GM23248 (cell line): ENCODE measurements around the gene VKORC1. TPM values are rescaled to one million over a fixed set of nuclear protein-coding genes. Genes with fewer than 3 reads are reported as not detected.
A peak's percentile ranks its signal among the peaks of the same experiment; 100 is the strongest.

ENCODE experiments used
- DNase-seq: peaks from one replicate; pipeline ENCODE4 v3.0.0-alpha.2; 2015
- H2AFZ ChIP-seq: fragments of 200-600 bp; sonication (generic); 2 replicates; pipeline ENCODE4 v1.6.1; 2016; ENCODE audit warnings: antibody characterized with exemption
- H3F3A ChIP-seq: fragments of 200-600 bp; sonication (generic); 2 replicates; pipeline ENCODE4 v1.6.1; 2016; ENCODE audit warnings: mild to moderate bottlenecking, antibody characterized with exemption, mixed run types; ENCODE audit not compliant: insufficient read depth
- H3K27ac ChIP-seq: fragments of 200-600 bp; sonication (generic); 2 replicates; pipeline ENCODE4 v1.5.1; 2016; ENCODE audit warnings: mild to moderate bottlenecking
- H3K27me3 ChIP-seq: fragments of 200-600 bp; sonication (generic); replicated peaks from 2 replicates; pipeline ENCODE4 v1.6.1; 2016; ENCODE audit warnings: mild to moderate bottlenecking; ENCODE audit not compliant: insufficient read depth
- H3K36me3 ChIP-seq: fragments of 200-600 bp; sonication (generic); 2 replicates; pipeline ENCODE4 v1.6.1; 2016; ENCODE audit warnings: low read depth, mild to moderate bottlenecking
- H3K4me1 ChIP-seq: fragments of 200-600 bp; sonication (generic); 2 replicates; pipeline ENCODE4 v1.6.1; 2016; ENCODE audit warnings: mild to moderate bottlenecking; ENCODE audit not compliant: insufficient read depth
- H3K4me2 ChIP-seq: fragments of 200-600 bp; sonication (generic); one replicate; pipeline ENCODE4 v1.6.1; 2016; ENCODE audit warnings: mild to moderate bottlenecking; ENCODE audit not compliant: unreplicated experiment
- H3K4me3 ChIP-seq: fragments of 200-600 bp; sonication (generic); 2 replicates; pipeline ENCODE4 v1.5.1; 2016; ENCODE audit warnings: mild to moderate bottlenecking
- H3K79me2 ChIP-seq: fragments of 200-600 bp; sonication (generic); 2 replicates; pipeline ENCODE4 v1.6.1; 2016; ENCODE audit warnings: mild to moderate bottlenecking; ENCODE audit not compliant: insufficient read depth
- H3K9ac ChIP-seq: fragments of 200-600 bp; sonication (generic); 2 replicates; pipeline ENCODE4 v1.6.1; 2016; ENCODE audit warnings: mild to moderate bottlenecking
- H3K9me2 ChIP-seq: fragments of 200-600 bp; sonication (generic); 2 replicates; pipeline ENCODE4 v1.6.1; 2016; ENCODE audit warnings: mixed run types, mild to moderate bottlenecking, moderate library complexity; ENCODE audit not compliant: insufficient read depth
- H3K9me3 ChIP-seq: fragments of 200-600 bp; sonication (generic); one replicate; pipeline ENCODE4 v1.6.1; 2017; ENCODE audit warnings: low read depth
- H4K20me1 ChIP-seq: fragments of 200-600 bp; sonication (generic); 2 replicates; pipeline ENCODE4 v1.6.0; 2016; ENCODE audit not compliant: insufficient read depth
- EZH2 ChIP-seq: fragments of 200-600 bp; sonication (generic); IDR thresholded peaks from 2 replicates; pipeline ENCODE4 v1.6.1; 2018; ENCODE audit warnings: antibody characterized with exemption, mild to moderate bottlenecking; ENCODE audit not compliant: insufficient read depth, poor library complexity, severe bottlenecking
- EZH2phosphoT487 ChIP-seq: fragments of 200-600 bp; sonication (generic); IDR thresholded peaks from 2 replicates; pipeline ENCODE4 v1.6.1; 2018; ENCODE audit warnings: antibody characterized with exemption, moderate library complexity, mild to moderate bottlenecking, low read depth; ENCODE audit not compliant: insufficient read depth
- WGBS, 2 experiments: methylation state at CpG; one replicate each; pipeline ENCODE4 v1.1.6; 2015 to 2017; ENCODE audit warnings: low lambda C conversion rate in 2 of 2, low coverage in 1 of 2; ENCODE audit errors: missing lambda C conversion rate in 2 of 2; 5-methylcytosine and 5-hydroxymethylcytosine counted together
- in situ Hi-C: fragments of 300-500 bp; cut with MboI; formaldehyde crosslinking; loops from 2 replicates; pipeline ENCODE4 v1.15.0; 2020
- polyA plus RNA-seq: library from polyadenylated mRNA; unstranded; fragments of >200 nt; fragmentation: Nextera tagmentation; extraction: Ambion mirVana; gene quantifications from 2 replicates; pipeline ENCODE4 v1.2.1, GENCODE V29; 2016
- total RNA-seq: library from RNA; depleted of rRNA; stranded (reverse); fragments of >200 nt; shearing (Covaris generic); gene quantifications from 2 replicates; pipeline ENCODE4 v1.2.3, GENCODE V29; 2014

VKORC1 gene
- total and polyA plus RNA-seq, 2 experiments from 2014 or later: 480 to 535 TPM

GRCh38 chr16:31052114-31052513, 42.5 kb downstream of the VKORC1 start:
- Histone ChIP-seq H3K4me3 (no peak overlapping the region), H3K4me2 (peak overlapping the region; percentile 29), H3K27ac (peak overlapping the region; percentile 86), H3K9me3 (no peaks in the 10 kb centered on the region), H3K79me2 (no peaks in the 10 kb centered on the region), H3K36me3 (no peaks in the 10 kb centered on the region), H2AFZ (peak overlapping the region; percentile 26; the same call in 1 of the 2 replicates), H3K9ac (peak overlapping the region; percentile 65), H3K4me1 (peaks cover 14% of the 10 kb centered on the region), H3F3A (peaks cover 18% of the 10 kb centered on the region), H3K27me3 (no peaks in the 10 kb centered on the region), H3K9me2 (no peaks in the 10 kb centered on the region), H4K20me1 (no peaks in the 10 kb centered on the region)
- peak; percentile 97 for DNase-seq
- TF ChIP-seq EZH2phosphoT487: no peak
- TF ChIP-seq EZH2: no peak
- 0% methylated on average over 2 of the region's 2 CpGs for WGBS, 2 experiments
- in situ Hi-C loops: no loop called here

DNA sequence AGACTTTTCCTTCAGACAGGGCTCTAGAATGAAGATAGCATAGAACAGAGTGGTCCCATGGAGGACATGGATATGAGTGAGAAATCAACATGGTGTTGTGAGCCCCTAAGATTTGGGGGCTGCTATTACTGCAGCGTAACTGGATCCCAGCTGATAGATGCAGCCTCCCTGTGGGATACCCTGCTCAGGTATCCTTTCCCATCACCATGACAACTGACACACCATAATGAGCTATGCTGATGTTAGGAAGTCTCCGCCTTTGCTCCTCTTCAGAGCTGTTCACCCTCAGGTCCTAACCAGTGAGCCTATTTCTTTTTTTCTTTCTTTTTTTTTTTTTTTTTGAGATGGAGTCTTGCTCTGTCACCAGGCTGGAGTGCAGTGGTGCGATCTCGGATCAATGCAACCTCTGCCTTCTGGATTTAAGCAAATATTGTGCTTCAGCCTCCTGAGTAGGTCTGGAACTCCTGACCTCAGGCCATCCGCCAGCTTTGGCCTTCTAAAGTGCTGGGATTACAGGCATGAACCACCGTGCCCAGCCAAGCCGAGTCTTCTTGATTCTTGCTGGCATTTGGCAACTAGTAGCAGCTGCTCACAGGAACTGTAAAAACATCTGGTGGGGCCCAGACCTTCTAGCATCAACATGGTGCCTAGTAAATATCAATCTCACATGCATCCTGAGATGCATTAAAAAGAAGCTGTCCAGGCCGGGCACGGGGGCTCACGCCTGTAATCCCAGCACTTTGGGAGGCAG, 44.1 kb downstream of the VKORC1 start:
- Histone ChIP-seq H4K20me1 (no peaks in the 10 kb centered on the region), H3K27ac (no peak overlapping the region), H2AFZ (no peak overlapping the region), H3K4me3 (no peak overlapping the region), H3K9me3 (no peaks in the 10 kb centered on the region), H3K36me3 (no peaks in the 10 kb centered on the region), H3K9me2 (no peaks in the 10 kb centered on the region), H3K27me3 (no peaks in the 10 kb centered on the region), H3K79me2 (no peaks in the 10 kb centered on the region), H3K4me2 (no peak overlapping the region), H3F3A (peaks cover 18% of the 10 kb centered on the region), H3K9ac (no peak overlapping the region), H3K4me1 (peaks cover 14% of the 10 kb centered on the region)
- WGBS, 2 experiments: 81% methylated on average over 10 of the region's 10 CpGs
- in situ Hi-C loops: no loop called here
- TF ChIP-seq EZH2: no peak
- TF ChIP-seq EZH2phosphoT487: no peak
- DNase-seq: no peak

GRCh38 chr16:31043898-31044481, 50.6 kb downstream of the VKORC1 start:
- H4K20me1 ChIP-seq: no peaks in the 10 kb centered on the region
- no peak overlapping the region for H3K4me3 ChIP-seq
- no peak overlapping the region for H2AFZ ChIP-seq
- 70 to 81% methylated on average over 3 to 4 of the region's 4 CpGs for WGBS, 2 experiments
- H3K9me3 ChIP-seq: no peaks in the 10 kb centered on the region
- in situ Hi-C loops: no loop called here
- no peaks in the 10 kb centered on the region for H3K27me3 ChIP-seq
- no peak overlapping the region for H3K27ac ChIP-seq
- no peak for DNase-seq
- H3K9me2 ChIP-seq: no peaks in the 10 kb centered on the region
- H3K4me1 ChIP-seq: no peaks in the 10 kb centered on the region
- no peaks in the 10 kb centered on the region for H3F3A ChIP-seq
- H3K4me2 ChIP-seq: no peak overlapping the region
- H3K9ac ChIP-seq: no peak overlapping the region
- H3K36me3 ChIP-seq: peaks cover 6% of the 10 kb centered on the region; the same call in 1 of the 2 replicates
- no peak for TF ChIP-seq EZH2
- TF ChIP-seq EZH2phosphoT487: no peak
- H3K79me2 ChIP-seq: no peaks in the 10 kb centered on the region

GRCh38 chr16:31043352-31043751, 51.2 kb downstream of the VKORC1 start:
- Histone ChIP-seq H3K4me3 (no peak overlapping the region), H3K79me2 (no peaks in the 10 kb centered on the region), H3K27me3 (no peaks in the 10 kb centered on the region), H3K27ac (no peak overlapping the region), H3K4me2 (no peak overlapping the region), H4K20me1 (no peaks in the 10 kb centered on the region), H3K4me1 (no peaks in the 10 kb centered on the region), H3K9me3 (no peaks in the 10 kb centered on the region), H3K9ac (no peak overlapping the region), H3K9me2 (no peaks in the 10 kb centered on the region), H2AFZ (no peak overlapping the region), H3F3A (no peaks in the 10 kb centered on the region), H3K36me3 (peaks cover 9% of the 10 kb centered on the region; the same call in 1 of the 2 replicates)
- TF ChIP-seq EZH2 (no peak), EZH2phosphoT487 (no peak)
- in situ Hi-C loops: no loop called here
- DNase-seq: no peak
- WGBS, 2 experiments: 85 to 89% methylated on average over 1 of the region's 1 CpG
